Stimulated activated CD4-positive, alpha-beta T cell treated with anti-CD3 and anti-CD28 coated beads, Interleukin-2, amount 100 ng/mL, for 24 hours (primary cell): ENCODE data around the gene GEMIN7.
"Not testable (repeated sequence)": the region's sequence is repeated elsewhere in the genome, so short reads cannot be mapped to it uniquely, and the experiment has no call there.

Experiments used
- DNase-seq, 2 donors: peaks; one replicate each; pipeline ENCODE4 v3.0.0-alpha.2; 2020

GEMIN7 gene

DNA sequence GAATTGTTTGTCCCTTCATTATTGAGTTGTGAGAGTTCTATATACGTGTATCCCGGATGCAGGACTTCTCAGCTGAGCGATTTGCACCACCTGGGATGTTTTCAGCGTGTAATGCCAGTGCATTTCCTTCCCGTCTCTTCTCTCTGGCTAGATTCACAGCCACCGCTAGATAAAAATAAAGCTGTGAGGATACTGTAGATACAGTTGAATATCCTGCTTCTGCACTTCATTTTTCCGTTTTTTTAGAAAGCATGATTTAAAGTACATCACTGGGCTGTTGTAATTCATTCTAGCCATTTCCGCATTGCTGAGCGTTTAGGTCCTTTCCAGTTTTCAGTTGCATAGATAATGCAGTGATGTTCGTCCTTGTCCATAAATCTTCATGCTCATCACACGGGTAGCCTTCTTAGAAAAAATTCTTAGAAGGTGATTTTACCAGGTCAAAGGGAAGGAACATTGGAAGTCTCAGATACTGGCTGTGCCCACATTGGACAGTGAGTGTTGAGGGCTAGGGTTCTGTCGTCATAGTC is 28.6 kb downstream of the GEMIN7 start:
- no peak for DNase-seq

DNA sequence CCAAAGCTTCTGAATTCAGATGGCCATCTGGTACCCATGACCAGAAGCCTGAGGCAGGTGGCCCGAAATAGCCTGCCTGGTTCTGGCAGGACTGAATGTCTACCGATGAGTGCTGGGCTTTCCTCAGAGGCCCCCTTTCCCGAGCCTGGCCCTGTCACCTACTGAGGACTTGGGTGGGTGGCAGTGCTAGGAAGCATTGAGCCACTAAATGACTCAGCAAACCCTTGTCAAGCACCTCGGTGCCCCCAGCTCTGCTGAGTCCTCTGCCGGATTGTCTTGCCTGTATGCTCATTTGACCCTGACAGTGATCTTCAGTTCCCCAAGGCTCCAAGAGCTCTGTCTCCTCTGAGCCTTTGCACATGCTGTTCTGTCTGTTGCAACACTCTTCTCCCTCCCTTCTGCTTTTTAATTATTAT is 31.8 kb downstream of the GEMIN7 start:
- DNase-seq = no peak

DNA sequence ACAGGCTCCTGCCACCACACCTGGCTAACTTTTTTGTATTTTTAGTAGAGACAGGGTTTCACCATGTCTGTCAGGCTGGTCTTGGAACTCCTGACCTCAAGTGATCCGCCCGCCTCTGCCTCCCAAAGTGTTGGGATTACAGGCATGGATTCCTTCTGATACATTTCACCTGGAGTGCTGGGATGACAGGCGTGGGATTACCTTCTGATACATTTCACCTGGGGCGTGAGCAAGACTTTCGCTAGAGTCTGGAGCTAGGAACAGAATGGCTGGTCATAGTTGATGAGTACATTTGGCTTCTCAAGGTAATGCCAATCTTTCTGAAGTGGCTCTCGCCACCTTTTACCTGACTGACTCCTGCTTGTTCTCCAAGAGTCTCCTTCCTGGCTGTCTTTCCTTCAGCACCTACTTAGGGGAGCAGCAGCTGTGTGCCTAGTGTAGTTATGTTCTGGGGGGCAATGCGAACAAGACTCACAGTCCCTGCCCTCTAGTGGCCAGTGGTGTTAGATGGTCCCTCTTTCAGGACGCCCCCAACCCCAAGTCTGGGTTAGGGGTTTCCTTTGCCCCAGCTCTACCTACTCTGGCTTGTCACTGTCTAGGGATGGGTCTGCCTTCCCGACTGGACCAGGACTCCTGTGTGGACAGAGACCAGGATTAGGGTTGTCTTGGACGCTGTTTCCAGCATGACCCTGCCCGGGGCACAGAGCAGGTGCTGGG is 33.2 kb downstream of the GEMIN7 start:
- DNase-seq = no peak

DNA sequence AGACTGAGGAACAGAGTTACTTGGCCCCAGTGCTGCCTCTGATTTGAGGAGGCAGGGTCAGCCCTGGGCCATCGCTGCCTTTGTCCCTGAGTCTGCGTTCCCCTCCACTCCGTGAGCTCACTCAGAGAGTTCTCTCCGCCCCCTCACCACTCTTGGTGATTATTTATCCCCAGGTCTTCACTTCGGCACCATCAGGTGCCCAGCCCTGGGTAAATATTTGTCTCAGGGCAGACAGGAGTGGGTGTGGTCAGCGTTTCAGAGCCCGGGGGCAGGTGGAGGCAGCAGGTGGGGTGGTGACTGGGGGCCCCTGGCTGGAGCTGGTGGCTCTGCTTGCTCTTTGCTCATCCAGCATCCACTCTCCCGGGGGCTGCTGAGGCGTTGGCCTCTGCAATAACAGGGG is 34.6 kb downstream of the GEMIN7 start:
- DNase-seq = no peak

DNA sequence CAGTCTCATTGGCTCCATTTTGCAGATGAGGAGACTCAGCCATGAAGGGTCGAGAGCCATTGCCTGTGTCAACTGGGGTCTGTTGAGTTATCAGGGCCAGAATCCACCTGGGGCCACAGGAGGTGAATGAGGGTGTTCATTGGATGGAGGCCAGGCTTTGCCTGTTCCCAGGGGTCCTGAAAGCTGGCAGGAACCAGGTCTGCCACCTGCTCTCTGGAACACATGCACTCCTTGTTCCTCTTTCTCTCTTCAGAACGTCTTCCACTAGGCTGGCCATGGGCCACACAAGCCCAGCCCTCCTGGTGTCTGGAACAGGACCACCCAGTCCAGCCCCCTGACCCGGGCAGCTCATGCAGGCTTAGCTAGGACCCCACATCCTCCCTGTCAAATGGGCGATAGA is 35.1 kb downstream of the GEMIN7 start:
- DNase-seq = no peak

DNA sequence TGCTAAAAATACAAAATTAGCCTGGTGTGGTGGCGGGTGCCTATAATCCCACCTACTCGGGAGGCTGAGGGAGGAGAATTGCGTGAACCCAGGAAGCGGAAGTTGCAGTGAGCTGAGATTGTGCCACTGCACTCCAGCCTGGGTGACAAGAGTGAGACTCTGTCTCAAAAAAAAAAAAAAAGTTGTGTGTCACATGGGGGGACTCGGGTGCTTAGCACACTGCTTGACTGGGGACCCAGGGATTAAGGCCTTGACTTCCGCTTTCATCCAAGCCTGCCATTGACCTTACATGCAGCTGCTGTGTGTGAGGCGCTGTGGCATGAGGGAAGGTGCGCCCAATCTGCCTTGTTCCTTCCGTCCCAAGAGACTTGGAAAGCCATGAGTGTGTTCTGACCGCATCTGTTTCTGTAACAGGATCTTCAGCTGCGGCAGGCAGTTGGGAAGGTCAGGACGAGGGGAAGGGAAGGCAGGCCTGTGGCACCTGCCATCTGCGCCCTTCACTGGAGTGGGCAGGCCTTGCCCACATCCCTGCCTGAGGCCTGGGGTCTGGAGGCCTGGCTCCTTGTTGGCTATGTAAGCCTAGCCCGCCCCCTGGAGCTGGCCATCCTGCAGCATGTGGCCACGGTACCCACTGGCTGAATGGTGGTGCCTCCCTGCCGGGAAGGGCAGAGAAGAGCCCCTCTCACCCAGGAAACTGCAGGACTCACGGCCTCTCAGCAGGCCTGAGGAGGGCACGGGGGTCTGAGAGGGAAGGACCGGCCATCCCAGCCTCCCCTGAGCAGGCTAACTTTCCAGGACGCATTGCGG is 37.0 kb downstream of the GEMIN7 start:
- DNase-seq = no peak

DNA sequence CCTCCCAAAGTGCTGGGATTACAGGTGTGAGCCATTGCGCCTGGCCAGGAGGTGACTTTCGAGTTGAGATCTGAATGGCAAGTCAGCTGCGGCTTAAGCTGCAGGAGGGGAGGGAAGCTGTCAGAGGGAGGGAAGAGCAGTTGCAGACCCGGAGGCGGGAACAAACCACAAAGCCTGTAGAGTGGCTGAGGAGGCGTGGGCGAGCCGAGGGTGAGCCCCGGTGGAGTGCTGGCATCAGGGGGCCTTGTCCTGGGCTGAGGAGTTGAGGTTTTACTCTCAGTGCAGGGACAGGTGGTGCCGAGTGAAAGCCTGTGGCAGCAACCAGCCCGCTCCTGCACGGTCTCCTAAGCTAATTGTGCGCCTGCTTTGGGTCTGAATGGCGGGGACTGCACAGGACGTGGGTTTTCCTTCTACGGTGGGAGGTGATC is 38.1 kb downstream of the GEMIN7 start:
- DNase-seq = peak; percentile 66 to 76

DNA sequence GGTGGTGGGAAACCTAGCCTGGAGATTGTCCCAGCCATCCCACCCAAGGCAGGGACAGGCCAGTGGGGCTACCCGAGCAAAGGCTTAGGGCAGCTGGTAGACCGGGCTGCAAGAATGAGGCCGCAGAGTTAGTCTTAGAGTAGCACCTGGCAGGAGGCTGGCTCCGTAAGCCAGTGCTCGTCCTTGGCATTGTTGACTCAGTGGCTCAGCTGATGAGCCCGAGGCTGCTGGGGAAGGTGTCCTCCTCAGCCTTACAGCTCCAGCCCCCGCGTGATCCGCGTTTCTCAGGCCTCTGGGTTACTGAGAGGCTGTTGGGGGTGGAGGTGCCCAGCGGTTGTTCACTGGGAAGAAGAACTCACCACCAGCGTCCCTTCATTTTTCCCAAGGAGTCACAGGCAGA is 38.6 kb downstream of the GEMIN7 start:
- no peak for DNase-seq

DNA sequence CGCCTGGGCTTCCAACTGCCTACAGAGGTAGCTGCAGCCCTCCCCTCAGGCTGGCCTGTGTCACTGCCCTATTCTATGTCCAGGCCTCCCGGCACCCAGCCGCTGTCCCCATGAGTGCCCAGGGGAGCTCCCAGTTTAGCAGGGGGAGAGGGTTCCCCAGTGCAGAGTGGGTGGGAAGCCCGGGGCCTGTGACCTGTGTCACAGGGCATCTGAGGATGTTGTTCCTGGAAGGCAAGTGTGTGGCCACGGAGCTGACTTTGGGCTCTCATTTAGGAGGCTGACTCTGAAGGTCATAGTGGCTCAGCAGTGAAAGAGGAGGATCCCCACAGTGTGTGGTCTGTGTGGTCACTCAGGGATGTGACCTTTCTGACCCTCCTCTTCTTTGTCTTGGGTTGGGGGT is 39.0 kb downstream of the GEMIN7 start:
- no peak for DNase-seq

DNA sequence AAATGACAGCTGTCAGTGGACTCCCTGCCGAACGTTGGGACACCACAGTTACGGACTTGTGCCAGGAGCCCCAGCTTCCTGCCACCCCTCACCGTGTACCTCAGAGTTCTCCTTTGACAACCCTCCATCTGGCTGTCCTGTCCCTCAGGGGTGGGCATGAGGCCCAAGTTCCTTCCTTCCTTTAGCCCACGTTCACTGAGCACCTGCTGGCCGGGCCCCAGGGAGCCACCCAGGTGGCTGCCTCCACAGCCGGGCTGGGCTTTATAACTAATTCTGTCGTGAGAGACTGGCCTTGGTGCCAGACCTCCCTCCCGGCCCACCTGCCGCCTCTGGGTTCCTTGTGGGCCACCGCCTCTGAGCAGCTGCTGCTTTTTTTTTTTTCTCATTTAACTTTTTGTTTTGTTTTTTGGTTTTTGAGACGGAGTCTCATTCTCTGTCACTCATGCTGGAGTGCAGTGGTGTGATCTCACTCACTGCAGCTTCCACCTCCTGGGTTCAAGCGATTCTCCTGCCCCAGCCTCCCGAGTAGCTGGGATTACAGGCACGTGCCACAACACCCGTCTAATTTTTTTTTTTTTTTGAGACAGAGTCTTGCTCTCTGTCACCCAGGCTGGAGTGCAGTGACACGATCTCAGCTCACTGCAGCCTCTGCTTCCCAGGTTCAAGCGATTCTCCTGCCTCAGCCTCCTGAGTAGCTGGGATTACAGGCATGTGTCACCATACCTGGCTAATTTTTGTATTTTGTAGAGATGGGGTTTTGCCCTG is 39.7 kb downstream of the GEMIN7 start:
- DNase-seq = not testable (repeated sequence)

DNA sequence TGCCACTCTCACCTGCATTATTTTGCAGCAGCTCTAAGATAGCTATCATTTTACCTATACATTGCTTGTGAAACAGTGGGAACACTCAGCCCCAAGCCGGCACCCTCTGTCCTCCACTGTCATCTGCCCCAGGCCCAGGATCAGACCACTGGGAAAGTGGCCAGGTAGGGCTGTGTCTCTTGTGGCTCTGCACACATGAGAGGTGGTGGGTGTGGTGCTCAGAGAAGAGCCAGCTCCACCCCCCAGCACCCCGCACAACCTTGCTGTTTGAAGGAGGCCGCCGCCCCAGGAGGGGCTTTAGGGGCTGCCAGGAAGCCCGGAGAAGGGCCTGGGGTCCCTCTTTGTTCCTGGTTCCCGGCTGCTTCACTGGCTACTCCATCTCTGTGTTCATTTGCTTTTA is 40.5 kb downstream of the GEMIN7 start:
- no peak for DNase-seq

DNA sequence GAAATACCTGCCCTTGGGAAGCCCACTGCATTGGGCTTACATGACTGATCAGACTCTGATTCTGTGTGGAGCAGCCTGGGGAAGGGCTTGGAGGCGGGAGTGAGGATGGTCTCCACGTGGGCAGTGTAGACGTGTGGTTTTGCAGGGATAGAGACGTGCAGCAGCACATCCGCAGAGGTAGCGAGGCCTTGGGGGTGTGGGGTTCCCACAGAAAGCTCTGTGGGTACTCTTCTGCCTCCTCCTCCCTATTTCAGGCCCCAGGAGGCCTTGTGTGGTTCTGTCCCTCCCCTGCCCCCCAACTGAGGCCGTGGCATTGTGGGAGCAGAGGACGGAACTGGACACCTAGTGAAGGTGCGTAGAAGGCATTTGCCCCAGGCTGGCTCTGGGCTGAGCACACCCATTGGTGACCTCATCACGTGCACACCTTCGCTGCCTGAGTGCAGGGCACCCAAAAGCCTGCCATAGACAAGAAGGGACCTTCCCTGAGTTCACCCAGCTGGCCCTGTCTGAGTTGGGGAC is 42.8 kb downstream of the GEMIN7 start:
- DNase-seq = no peak

DNA sequence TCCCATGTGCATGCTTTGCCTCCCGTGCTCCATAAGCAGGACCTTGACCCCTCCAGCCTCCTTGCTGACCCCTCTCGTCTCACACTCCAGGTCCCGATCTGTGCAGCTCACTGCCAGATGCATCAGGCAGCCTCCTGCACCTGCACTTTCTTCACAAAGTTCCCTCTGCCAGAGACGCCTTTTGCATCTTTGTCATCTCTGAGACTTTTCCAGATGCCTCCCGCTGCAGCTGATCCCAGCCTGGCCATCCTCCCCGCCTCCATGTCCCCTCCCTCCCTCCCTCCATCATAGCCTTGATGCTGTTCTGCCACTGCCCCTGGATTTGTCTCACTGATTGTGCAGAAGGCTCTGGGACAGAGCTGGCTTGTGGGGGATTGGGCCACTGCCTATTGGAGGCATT is 43.8 kb downstream of the GEMIN7 start:
- DNase-seq = no peak

DNA sequence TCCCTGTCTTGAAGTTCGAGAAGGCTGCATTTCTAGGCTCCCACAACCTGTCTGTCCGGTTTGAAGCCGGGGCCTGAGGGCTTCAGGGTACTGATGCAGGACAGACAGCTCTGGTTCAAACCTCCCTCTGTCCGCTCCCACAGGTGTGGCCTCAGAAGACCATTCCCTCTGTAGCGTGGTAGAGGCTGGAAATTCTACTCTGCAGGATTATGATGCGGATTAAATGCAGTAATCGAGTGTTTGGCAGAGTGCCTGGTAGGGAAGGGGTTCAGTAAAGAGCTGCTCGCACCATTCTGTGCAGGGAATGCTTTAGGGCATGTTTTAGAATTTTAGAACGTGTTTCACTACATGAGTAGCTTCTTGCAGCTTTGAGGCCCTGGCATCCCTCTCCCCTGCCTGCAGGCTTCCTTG is 44.4 kb downstream of the GEMIN7 start:
- no peak for DNase-seq

DNA sequence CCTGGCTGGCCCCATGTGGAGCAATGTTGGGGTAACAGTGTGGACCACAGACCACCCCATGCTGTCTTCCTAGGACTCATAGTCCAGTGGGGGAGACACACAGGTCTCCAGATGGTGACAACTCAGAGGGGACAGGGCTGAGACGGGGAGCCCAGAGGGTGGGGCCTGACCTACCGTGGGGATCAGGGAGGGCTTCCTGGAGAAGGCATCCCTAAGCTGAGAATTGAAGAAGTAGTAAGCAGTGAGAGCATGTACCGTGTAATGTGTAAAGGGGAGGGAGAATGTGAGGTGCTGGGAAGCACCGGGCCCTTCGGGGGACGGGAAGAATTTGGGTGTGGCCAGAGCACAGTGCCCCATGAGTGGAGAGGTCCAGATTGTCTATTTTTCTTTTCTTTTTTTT is 45.0 kb downstream of the GEMIN7 start:
- DNase-seq = no peak

DNA sequence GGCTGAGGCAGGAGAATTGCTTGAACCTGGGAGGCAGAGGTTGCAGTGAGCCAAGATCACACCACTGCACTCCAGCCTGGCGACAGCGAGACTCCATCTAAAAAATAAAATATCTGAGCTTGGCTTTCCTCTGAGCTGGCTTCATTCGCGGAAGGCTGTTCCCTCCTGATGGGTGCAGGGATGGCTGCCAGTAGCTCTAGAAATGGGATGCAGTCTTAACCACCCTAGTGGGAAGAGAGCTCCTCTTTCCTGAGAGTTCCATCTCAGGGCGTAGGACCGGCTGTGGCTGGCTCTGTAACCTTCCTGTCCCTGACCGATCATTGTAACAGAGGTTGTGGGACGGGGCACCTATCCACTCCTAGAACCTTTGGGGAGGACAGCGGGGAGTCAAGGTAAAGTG is 46.3 kb downstream of the GEMIN7 start:
- DNase-seq = no peak

DNA sequence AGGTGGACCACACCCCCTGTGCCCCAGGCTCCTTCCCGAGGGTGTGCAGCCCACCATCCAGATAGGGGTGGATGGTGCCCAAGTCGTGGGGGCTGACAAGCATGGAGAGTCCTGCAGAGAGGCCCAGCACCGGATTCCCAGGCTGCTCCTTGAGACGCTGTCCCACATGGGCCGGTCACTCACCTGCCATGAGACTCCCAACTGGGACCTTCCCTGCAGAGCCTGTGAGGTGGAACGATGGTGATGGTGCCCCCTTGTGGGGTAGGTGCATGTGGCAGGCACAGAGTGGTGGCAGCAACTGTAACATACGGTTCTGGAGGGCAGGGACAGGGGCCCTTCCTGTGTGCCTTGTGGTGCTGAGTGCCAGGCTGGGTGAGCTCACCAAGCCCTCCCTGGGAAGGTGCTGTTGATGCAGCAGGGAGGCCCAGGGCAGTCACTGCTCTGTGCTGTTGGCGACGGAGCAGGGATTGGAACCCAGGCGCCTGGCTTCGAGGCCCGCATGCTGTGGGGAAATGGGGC is 47.0 kb downstream of the GEMIN7 start:
- peak; percentile 78 to 79 for DNase-seq

DNA sequence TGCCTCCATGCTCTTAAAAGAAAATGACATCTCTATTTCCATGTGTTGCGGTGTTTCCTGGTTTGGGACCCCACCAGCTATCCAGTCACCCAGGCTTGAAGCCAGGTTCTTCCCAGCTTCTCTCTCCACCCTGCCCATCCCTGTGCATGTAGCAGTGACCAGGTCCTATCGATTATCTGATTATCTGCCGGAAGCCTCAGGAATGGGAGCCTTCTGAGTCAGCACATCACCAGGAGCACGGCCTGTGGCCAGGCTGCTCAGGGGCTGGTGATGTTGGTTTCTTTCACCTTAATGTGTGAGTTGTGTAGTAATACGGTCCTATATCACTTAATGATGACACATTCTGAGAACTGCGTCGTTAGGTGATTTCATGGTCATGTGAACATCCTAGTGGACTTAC is 47.6 kb downstream of the GEMIN7 start:
- no peak for DNase-seq

DNA sequence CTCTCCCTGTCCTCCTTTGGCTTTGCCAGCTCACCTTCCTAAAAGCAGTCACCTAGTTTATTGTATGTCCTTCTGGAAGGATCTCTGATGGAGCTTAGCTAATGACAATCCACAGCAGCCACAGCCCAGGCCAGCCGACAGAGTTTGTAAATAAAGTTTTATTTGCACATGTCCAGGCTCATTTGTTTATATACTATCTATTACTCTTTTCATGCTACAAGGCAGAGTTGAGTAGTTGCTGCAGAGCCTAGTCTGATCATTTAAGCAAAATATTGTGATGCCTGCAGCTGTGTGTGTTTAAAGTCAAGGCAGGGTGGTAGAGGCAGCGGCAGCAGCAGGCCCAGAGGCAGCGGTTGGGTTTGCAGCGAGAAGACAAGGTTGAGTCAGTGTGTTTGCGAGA is 49.1 kb downstream of the GEMIN7 start:
- no peak for DNase-seq

DNA sequence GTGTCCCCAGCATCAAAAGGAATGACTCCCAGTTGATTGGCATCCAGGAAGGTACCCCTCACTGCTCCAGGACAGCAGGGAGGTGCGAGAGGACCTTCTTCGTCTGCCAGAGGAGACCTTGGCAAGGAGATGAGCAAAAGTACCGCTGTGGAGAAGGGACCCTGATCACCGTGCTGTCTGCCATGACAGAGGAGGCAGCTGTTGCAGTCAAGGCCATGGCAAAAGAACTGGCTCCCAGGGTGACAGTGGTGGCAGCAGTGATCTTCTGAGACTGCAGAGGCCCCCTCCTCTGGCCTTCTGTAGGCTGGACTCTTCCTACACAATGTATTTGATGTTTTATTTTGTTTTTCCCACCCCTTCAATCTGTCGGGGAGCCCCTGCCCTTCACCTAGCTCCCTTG is 49.7 kb downstream of the GEMIN7 start:
- no peak for DNase-seq

DNA sequence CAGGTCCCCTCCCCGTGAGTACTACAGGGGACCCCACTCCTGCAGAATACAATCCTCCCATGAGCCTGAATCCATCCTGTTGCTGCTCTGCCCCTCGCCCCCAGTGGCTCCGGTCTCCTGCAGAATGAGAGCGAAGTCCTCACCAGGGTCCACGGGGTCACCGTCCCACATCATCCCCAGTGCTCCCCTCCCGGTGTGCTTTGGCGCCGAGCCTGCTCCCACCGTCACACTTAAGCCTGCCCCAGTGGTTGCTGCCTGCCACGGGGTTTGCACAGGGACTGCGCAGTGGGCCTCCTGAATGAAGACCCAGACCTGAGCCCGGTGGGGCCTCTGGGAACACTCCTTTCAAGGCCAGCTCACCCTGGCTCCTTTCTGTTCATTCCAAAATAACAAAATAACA is 51.2 kb downstream of the GEMIN7 start:
- DNase-seq = no peak

DNA sequence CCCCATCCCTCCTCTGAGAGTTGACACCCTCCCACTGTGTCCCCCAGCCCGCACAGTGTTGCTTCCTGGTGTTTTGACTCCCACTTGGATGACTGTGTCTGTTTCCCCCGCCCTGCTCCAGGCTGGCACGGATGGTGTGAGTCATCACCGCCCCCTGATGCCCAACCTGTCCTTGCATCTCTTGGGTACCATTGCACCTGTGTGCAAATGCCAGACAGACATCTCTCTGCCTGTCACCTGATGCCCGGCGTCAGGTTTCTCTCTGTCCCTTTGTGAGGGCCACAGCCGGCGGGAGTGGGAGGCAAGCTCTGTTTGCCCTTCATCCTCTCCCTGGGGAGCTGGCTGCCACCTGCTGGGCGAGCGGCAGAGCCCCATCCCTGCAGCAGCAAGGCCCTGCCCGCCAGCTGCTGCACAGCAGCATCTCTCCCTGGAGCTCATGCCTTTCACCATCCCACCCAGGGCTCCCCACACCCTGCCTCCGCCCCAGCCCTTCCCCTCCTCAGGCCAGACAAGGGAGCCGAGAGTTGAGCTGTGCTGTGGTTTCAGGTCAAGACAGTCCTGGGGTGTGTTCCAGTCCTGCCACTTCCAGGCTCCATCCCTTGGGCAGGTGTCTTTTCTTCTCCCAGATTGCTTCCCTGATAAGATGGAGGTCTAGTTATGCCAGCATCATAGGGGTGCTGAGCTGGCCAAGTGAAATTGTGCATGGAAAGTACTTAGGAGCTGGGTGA is 52.0 kb downstream of the GEMIN7 start:
- no peak for DNase-seq
